GM18519 (cell line): ENCODE measurements around the gene DENND5B.
A peak's percentile ranks its signal among the peaks of the same experiment; 100 is the strongest.
"Not testable (repeated sequence)": the region's sequence is repeated elsewhere in the genome, so short reads cannot be mapped to it uniquely, and the experiment has no call there.

Experiments used
- ATAC-seq: cut with Tn5 transposase; IDR thresholded peaks from one replicate; pipeline ENCODE4 v1.9.1; 2021; ENCODE audit warnings: mild to moderate bottlenecking, moderate library complexity; ENCODE audit not compliant: unreplicated experiment, low FRiP score

Gene DENND5B

DNA sequence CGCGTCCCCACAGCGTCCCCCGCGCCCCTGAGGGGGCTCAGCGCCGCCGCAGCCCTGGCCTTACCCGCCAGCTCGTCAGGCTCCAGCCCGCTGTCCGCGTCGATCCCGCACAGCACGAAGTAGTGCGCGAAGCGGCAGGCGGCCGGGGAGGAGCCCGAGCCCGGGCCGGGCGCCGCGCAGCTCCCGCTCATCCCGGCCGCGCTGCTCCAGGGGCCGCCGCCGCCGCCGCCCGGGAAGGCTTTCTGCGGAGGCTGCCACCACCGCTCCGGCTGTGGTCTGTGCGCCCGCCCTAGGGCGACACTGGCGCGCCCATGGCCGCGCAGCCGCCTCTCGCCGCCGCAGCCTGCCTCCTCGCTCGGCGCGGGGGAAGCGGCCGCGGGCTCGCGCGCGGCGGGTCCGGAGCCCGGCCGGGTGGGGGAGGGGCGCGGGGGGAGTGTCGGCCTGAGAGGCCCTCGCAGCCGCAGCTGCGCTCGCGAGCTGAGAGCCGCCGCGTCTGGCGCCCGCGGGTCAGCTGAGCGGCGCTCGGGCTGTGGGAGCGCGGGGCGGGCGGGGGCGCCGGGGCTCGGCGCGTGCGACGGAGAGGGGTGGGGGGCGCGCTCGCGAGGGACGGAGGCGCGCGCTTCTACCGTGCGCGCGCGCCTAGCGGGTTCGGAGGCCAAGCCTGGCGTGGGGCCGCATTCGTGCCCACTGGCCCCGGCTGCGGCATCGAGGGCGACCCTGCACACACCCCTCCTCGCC is at the start of gene DENND5B:
Gene DENND5B, minus strand, starts transcription at position 495 of the 738 bp plus-strand sequence. Its CDS starts 304 bp downstream, at position 191.
- ATAC-seq, result peak; percentile 32

DNA sequence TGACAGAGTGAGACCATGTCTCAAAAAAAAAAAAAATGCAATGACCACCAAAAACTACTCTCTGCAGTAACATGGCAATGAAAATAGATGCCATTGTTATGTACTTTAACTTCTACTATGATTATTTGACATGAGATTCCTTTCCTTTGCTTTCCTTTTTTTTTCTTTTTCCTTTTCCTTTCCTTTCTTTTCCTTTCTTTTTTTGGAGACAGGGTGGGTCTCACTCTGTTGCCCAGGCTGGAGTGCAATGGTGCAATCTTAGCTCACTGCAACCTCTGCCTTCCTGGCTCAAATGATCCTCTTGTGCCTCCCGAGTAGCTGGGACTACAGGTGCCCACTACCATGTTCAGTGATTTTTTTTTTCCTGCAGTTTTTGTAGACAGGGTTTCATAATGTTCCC is 43.7 kb upstream of the DENND5B start:
- no peak for ATAC-seq

DNA sequence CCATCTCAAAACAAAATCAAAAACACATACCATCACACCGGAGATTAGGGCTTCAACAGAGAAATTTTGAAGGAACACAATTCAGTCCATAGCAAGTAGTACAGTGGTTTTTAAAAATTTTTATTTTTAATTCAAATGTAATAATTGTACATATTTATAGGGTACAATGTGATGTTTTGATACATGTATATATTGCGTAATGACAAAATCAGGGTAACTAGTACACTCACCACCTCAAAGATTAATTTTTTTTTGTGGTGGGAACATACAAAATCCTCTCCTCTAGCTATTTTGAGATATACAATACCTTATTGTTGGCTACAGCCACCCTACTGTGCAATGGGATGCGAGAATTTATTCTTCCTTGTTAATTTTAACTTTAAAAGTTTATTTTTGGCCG is 42.5 kb upstream of the DENND5B start:
- ATAC-seq, result no peak

DNA sequence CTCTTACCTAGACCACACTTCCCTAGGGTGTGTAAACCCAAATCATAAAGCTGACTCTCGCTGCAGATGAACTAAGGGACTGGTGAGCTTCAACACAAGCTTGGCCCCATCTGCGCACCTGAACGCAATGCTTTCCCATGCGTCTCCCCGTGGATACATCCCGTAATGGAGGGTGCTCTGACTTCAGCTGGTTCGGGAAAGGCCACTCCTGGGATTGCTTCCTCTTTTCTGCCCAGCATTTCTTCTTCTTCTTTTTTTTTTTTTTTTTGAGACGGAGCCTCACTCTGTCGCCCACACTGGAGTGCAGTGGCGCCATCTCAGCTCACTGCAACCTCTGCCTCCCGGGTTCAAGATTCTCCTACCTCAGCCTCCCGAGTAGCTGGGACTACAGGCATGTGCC is 40.9 kb upstream of the DENND5B start:
- ATAC-seq, result no peak

DNA sequence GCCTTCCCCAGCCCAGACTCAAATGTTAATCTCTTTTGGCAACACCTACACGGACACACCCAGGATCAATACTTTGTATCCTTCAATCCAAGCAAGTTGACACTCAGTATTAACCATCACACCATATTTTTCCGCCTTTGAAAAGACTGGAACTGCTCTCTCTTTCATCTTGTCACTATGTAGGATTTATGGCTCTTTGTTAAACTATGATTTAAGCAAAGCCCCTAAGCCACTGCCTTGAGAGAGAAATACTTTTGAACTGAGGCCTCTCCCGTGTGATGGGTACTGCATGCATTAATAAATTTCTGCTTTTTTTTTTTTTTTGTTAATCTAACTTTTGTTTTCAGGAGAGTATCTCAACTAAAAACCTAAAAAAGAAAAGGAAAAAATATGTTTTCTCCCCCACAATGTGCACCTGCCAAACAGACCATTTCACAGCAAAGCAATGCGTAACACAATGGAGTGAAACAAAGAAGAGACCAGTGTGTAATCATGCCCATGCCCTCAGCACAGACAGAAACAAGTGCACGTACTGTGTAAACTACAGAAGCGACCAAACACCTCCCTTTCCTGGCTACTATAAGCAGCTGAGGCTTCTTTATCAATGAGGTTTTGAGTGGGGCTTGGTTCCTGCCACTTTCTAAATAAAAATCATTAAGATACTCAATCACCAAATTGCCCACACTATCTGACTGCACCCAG is 40.2 kb upstream of the DENND5B start:
- no peak for ATAC-seq

DNA sequence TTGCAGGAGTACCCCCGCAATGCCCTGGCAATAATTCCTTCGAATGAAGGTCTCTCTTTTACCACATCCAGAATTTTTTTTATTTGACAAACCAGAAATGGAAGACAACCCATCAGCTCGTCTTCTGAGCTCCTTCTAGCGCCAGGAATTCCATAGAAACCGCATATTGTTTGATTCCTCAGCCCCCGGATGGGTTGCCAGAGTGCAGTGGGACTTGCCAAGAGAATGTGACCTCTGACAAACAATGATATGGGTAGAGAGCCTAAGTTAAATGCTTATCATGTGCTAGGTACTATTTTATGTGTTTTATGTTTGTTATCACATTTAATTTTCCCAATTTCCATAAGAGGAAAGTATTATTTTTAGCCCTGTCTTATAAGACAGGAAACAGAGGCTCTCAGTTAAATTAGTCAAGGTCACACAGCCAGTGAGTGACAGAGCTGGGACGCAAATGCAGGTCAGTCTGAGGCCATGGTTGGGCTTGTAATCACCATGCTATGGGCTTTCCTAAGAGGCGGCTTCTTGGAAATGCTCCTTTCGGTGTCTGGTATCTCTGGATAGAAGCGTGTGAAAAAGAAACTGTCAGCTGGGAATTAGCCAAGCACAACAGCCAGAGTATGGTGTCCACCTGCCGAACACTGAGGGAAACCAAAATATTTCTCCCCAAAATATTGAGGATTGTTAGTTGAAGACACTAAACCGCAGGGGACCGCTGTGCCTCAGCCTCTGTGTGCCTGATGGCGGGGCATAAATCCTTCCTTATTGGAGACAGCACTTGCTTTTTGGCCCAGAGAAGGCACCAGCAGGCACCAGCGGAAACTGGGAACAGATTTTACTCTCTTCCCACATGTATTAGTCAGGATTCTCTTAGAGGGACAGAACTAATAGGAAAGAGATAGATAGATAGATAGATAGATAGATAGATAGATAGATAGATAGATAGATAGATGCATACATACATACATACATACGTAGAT is 39.1 kb upstream of the DENND5B start:
- ATAC-seq, result no peak

DNA sequence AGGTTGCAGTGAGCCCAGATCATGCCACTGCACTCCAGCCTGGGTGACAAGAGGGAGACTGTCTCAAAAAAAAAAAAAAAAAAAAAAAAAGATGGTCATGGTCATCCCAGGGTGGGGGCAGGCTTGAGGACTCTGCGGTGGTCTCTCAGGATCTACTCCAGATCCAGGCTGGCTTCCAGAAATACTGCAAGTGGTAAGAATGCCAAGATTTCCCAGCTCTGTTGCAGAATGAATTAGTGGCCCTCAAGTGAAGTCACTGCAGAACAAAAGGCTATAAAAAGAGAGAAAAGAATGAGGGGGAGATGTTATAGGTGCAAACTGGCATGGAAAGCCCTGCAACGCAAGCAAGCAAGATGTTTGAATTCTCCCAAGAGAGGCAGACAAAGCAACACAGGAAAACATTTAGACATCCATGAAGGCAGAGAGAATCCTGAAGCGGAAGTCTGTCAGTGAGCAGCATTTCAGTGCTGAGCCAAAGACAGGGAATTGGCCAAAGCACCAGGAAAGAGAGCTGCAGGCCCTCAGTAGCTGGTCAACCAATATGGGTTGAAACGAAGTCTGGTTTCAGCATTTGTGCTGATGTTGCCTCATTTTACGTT is 36.6 kb upstream of the DENND5B start:
- ATAC-seq, result no peak

DNA sequence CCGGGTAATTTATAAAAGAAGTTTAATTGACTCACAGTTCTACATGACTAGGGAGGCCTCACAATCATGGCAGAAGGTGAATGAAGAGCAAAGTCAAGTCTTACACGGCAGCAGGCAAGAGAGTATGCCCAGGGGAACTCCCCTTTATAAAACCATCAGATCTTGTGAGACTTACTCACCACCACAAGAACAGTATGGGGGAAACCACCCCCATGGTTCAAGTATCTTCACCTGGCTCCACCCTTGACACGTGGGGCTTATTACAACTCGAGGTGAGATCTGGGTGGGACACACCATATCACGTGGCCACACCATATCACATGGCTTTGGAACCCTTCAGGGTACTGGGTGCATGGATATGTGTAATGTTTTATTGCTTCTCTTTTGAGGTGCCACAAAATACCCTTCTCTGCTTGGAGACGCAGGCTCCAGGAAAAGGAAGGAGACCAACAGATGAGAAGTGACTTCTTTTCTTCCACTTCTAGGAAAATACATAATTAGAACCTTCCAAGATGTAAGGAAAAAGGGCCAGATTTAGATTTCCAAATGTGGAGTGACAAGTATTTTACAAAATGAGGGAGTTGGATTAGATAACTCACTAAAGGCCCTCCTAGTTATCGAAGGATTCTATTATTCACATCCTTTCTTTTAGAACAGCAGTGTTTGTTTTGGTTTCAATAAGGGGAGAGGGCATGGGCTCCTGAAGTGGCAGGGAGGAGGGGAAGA is 35.5 kb upstream of the DENND5B start:
- ATAC-seq, result no peak

DNA sequence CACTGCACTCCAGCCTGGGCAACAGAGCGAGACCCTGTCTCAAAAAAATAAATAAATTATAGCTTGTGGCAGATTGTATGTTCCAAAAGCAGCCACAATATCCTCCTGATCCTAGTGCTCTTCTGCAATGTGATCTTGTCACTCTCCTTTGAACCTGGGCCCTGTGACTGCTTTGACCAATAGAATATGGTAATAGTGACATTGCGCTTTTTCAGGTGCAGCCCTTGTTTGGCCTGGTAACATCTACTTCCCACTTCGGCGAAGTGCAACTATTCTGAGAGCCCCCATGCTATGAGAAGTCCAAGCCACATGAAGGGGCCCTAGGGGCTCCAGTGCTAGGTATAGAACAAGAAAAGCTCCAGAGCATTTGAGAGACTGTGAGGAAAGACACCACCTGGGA is 31.1 kb upstream of the DENND5B start:
- ATAC-seq, result no peak

DNA sequence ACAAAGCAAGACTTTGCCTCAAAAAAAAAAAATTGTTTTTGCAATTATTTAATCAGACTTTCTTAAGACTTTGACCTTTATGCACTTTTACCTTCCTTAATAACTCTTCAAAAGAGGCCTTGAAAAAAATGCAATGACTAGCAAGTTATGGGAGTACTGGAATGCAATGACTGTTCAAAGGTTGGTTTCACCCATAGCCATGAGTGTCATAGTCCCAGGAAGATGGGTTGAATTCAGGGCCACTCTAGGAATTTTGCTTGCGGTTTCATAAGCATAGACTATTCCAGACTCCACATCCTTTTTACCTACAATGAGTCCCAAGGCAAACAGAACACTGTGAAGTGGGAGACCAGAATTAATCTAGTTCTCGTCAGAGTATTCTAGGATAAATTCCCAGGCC is 29.4 kb upstream of the DENND5B start:
- ATAC-seq, result no peak

DNA sequence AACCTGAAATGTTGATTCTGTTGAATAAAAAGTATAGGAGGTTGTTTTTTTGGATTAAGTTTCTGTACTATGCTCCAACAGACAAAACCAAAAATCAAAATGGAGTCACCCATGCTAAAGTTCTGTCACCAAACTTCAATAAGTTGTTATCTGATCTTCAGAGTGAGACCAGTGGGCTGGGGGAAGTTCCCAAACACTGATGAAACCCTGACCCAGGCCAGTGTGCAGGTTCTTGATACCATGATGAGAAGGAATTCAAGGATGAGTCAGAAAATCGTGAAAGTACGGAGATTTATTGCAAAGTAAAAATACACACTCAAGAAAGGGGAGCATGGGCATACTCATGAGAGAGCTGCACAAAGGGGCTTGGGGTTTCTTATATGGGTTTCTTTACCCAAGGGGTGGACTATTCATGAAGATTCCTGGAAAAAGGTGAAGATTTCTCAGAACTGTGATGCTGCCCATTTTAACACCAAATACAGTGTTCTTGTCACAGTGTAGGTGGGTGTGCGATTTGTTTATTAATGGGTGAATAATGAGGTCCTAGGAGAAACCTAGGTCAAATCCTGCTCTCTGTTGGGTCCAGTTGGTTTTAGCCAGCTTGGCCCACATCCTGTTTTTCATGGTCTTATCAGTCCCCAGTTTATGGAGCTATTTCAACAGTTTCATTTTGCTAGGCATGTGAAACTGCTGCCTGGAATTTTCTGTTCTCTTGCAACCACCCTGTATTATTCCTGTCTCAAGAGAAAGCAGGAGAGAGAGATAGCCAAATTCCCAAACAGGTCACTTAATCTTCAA is 27.5 kb upstream of the DENND5B start:
- no peak for ATAC-seq

DNA sequence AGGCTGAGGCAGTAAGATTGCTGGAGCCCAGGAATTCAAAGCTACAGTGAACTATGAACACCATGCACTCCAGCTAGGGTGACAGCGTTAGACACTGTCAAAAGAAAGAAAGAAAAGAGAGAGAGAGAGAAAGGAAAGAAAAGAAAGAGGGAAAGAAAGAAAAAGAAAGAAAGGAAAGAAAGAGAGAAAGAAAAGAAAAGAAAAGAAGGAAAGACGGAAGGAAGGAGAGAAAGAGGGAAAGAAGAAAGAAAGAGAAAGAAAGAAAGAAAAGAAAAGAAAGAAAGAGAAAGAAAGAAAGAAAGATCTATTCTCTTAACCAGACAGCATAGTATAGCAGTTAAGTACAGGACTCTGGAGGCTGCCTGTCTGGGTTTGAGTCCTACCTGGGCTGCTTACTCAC is 21.9 kb upstream of the DENND5B start:
- ATAC-seq, result no peak

DNA sequence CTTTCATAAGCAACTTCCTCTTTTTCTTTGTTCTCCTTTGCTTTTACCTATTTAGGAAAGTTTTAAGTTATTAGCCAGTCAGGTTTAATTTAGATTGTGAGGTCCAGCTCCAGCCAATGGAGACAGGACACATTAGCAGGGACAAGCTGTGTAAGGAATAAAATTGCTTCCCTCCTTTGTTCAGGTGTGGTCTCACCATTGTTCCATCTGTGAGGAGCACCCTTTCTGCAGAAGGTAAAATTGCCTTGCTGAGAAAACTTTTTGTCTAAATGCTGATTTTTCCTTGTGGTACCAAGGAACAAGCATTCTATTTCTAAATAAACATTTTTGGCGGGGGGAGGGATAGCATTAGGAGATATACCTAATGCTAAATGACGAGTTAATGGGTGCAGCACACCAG is 17.4 kb upstream of the DENND5B start:
- not testable (repeated sequence) for ATAC-seq

DNA sequence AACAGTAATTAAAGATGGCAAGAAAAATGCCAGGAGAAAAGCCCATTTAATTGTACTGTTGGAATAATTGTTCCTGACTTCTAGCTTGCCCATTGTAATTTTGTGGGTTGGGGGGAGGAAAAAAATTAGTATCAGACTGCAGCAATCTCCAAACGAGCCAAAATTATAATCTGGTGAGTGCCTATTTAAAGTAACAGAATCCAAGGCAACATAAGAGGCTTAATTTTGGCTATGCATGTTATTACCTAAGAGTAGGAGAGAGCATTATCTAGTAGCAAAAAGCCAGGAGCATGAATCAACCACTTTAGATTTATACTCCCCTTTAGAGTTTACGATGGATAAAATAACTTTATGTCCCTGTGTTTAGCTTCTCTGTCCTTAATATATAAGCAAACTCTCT is 14.6 kb upstream of the DENND5B start:
- ATAC-seq, result no peak

DNA sequence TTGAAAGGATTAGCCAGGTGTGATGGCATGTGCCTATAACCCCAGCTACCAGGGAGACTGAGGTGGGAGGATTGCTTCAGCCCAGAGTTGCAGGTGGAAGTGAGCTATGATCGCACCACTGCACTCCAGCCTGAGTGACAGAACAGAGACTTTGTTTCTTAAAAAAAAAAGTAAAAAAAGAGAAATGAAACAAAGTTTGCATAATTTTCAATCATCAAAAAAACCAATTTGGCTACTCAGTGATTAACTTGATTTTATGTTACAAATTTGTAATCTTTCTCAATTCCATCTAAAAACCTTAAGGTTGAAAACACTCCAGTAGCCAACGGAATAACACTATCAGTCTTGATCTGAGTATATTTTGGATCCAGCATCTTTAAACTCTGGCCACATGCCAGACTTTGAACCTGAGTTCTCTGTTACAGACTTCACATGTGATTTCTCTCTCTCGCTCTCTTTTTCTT is 12.6 kb upstream of the DENND5B start:
- ATAC-seq, result peak; percentile 90

DNA sequence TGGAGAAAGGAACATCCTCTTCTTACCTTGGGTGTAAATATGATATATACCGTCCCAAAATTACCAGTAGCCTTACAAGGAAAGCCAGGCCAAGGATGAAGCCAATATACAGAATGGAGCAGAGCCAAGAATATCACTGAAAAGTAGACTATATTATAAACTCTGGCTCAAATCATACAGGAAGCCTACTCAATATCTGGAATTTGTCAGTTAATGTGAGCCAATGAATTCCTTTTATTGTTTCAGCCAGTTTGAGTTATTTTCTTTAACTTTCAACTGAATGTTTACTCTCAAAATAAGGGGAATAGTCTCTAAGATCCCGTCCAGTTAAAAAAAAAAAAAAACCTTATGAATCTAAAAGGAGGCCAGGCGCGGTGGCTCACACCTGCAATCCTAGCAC is 9.8 kb upstream of the DENND5B start:
- no peak for ATAC-seq

DNA sequence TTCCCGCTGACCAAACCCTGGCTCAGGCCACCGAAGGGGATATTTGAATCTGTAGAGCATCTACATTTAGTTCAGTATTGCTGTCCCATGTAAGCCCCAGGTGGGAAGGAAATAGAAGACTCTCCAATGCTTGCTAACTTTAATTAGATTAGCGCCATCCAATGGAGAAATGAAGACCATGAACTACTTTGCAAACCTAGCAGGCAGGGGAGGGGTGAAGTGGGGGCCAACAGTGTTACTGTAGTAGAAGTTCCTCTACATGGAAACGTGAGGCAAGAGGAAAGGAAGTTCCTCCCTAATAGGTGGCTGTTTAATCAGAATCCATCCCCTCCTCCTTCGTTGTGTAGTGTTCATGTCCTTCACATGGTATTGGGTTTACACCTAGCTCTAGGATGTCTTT is 9.3 kb upstream of the DENND5B start:
- no peak for ATAC-seq

DNA sequence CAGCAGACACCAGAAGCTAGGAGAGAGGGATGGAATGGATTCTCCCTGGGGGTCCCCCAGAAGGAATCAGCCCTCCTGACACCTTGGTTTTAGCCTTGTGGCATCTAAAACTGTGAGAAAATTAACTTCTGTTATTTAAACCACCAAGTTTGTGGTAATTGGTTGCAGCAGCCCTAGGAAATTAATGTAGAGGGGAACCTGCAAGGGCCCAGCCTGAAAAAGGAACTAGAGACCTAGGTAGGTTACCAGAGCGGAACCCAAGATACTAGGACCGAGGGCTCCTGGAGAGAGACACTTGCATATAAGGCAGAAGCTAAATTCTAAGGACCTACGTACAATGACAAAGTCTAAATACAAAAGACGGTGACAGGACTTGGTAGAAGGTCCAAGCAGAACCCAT is 8.1 kb upstream of the DENND5B start:
- peak; percentile 45 for ATAC-seq

DNA sequence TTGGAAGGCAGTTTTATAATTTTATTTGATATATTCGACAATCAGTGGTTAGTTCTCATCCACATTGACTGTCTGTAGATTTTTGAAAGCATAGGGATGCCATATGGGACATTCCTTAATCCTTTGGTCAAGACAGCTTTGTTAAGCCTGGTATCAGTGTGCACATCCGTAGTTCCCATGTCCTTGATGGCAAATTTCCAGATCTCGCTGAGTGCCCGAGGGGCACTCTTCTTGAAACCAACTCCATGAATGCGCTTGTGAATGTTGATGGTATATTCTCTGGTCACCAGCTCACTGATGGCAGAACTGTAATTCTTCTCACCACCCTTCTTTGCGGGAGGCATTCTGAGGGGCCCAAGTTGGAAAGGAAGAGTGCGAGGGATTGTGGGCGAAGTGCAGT is 6.1 kb upstream of the DENND5B start:
- ATAC-seq, result no peak
